ENCODE measurements around the gene OR5K3.
"Not testable (repeated sequence)": the region's sequence is repeated elsewhere in the genome, so short reads cannot be mapped to it uniquely, and the experiment has no call there.

Gene OR5K3, protein sequence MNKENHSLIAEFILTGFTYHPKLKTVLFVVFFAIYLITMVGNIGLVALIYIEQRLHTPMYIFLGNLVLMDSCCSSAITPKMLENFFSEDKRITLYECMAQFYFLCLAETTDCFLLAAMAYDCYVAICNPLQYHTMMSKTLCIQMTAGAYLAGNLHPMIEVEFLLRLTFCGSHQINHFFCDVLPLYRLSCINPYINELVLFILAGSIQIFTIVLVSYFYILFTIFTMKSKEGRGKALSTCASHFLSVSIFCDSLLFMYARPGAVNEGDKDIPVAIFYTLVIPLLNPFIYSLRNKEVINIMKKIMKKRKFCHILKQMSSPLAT

DNA sequence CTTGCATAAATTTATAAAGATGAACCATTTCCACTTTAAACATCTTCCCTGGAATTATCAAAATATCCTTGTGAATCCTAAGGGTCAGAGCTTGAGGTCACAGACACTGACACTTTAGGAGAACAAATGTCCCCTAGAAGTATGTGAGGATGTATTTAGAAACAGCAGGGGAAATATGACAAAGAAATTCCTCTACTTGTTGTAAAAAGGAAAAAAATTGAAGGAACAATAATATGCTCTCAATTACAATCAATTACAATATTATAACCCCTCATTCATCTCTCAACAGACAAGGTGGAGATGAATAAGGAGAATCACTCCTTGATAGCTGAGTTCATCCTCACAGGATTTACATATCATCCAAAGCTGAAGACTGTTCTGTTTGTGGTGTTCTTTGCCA lies at the start of gene OR5K3:
OR5K3 (plus strand) TSS at position 301 of the 400 bp plus-strand sequence; CDS start at position 301, 0 bp downstream.
- DNase-seq, result no peak

GRCh38 chr3:98341758-98342157 lies 48.7 kb upstream of the OR5K3 start:
- no peak for DNase-seq

DNA sequence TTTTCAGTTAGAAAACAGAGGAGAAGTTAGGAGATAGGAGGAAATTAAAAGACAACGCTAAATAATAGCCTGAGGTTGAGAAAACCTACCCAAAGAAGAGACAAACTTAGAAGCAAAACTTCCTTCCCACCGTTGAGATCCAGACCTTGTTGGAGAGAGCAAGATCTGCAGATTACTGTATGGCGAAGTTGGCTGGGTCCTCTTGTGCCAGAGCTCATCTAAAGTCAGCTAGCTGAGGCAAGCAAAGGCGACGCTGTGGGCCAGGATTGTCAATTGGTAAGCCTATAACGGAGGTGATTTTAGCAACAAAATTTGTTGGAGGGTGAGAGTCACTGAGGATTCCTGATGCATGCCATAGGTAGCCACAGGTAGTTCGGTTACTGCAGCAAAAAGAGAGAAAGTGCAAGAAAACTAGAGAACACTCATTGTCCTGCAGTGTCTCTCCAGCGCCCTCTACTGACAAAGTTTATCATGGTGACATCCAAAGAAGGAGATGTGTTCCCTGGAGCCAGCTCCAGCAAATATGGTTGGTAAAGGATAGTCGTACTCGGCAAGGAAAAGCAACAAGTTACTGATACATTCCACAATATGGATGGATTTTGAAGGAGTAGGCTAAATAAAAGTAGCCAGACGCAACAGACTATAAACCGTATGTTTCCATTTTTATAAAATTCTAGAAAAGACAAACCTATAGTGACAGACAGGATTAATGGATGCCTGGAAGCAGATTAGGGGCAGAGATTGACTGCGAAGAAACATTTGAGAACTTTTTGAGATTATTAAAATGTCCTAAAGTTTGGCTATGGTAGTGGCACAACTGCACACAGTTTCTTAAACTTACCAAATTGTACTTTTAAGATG lies 46.6 kb upstream of the OR5K3 start:
- DNase-seq, result no peak

DNA sequence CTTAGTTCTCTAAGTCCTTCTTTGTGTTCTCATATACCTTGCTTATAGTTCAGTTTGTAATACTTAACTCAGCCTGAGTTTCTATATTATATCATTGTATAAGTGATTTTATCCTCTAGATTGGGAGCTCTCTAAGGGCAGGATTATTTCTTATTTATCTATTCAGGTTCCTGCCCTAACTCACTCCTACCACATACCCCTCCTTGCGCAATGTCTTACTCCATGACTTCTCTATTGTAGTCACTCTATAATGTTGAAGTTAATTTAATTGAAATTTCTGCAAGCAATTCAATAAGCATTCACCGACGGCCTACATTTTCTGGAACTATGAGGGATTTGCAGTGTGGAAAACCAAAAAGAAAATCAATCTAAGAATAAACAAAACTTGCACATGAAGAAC lies 40.4 kb upstream of the OR5K3 start:
- DNase-seq, result no peak

- no peak for DNase-seq
Measured at GRCh38 chr3:98353554-98353953, 36.9 kb upstream of the OR5K3 start, which contains the start of gene OR5K4. Gene OR5K4, plus strand, starts transcription at chr3:98353854. Its CDS starts 0 bp downstream, at chr3:98353854.

- no peak for DNase-seq
Measured at GRCh38 chr3:98359250-98359649, 31.2 kb upstream of the OR5K3 start.

GRCh38 chr3:98359993-98360675 lies 30.3 kb upstream of the OR5K3 start:
- no peak for DNase-seq

DNA sequence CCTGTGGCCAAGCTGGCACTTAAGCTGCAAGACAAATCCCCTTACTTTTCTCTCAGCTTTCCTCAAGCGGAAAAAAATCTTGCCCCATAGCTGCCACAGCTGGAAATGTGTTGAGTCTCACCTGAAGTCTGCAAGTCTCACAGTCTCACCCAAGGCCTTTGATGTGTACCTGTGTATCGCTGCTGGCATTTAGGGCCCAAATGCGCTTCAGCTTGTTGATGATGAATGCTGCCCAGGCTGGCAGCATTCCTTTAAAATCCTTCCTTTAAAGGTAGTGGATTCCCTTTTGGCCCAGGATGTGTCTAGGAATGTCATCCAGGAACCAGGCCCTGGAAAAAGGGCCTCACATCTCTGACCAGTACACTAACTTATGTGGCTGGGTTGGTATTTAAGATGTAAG lies 29.8 kb upstream of the OR5K3 start:
- DNase-seq, result no peak

DNA sequence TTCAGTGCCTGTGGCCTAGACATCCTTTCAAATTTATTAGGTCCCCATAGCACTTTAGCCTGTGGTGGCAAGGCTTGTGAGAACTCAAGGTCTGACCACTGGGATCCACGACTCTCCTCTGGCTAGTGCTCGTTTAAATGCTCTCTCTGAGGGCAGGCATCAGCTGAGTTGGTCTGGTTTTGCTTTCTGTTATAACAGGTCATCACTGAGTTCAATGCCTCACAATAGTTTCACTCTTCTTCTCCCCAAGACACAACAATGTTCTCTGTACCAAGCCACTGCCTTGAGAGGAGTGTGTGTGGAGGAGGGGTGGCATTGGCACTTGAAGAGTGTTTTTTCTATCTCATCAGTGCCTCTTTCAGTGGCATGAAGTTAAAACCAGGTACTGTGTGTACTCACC lies 29.2 kb upstream of the OR5K3 start:
- DNase-seq, result no peak

DNA sequence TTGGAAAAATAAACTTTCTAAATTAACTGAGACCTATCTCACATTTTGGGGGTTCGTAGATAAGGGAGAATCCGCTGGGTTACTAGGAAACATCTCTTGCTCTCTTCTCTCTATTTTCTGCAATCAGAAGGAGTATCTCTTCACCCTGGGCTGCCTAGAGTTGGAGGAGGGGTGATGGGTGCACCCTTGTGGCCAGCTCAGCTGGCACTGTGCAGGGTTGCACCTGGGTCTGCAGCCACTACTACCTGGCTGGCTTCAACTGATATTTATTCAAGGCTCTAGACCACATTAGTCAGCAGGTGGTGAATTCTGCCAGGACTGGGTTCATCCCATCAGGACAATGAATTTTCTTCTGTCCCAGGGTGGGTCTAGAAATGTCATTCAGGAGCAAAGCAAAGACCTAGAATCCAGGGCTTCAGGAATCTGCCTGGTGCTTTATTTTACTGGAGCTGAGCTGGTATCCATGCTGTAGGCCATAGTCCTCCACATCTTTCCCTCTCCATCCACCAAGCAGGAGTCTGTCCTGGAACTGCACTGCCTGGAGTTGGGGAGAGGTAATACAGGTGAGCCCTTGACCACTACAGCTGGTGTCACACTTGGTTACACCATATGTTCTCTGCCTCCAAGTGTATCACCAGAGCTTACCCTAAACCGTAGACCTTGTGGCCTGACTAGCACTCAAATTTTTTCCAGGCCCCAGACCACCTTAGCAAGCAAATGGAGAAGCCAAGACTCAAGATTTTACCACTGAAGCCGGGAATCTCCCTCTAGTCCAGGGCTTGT lies 22.8 kb upstream of the OR5K3 start:
- DNase-seq, result no peak

DNA sequence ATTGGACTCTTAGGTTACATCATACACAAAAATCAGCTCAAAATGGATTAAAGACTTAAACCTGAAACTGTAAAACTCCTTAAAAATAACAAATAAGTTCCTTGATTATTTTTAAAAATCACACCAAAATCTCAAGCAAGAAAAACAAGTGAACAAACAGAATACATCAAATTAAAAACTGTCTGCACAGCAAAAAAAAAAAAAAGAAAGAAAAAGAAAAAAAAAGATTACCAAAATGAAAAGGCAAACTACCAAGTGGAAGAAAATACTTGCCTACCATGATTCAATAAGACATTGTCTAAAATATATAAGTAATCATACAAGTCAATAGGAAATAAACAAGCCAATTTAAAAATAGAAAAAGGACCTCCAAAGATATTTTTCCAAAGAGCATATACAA lies 19.3 kb upstream of the OR5K3 start:
- DNase-seq, result no peak

DNA sequence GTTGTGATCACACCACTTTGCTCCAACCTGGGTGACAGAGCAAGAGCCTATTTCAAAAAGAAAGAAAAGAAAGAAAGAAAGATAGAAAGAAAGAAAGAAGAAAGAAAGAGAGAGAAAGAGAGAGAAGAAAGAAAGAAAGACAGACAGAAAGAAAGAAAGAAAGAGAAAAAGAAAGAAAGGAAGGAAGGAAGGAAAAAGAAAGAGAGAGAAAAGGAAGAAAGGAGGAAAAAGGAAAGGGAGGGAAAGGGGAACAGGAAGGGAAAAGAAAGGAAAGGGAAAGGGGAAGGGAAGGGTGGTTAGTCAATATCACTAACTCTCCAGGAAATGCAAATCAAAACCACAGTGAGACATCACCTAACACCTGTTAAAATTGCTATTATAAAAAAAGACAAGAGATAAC lies 18.6 kb upstream of the OR5K3 start:
- DNase-seq, result no peak

- no peak for DNase-seq
Measured at GRCh38 chr3:98372445-98372844, 18.0 kb upstream of the OR5K3 start.

GRCh38 chr3:98376631-98377030 lies 13.8 kb upstream of the OR5K3 start:
- no peak for DNase-seq

DNA sequence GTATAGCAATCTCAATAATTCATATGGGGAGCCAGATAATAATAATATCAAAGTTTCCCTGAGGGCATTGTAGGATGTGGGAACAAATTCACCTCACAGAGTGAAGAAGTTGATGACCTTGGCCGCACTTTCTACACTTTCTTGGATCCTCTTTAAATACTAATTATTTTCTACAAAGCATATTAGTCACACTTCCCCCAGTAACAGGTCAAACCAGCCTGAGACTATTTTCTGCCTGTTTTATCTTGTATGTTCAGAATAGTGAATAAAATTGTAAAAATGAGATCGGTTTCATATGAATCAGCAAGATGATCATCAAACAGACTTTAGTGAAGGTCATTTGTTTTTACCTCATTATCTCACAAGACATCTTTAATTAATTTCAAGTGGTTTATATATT lies 2.3 kb upstream of the OR5K3 start:
- DNase-seq, result no peak

- DNase-seq, result no peak
Measured at GRCh38 chr3:98395101-98395500, 4.6 kb downstream of the OR5K3 start.

GRCh38 chr3:98396482-98396881 lies 6.0 kb downstream of the OR5K3 start:
- DNase-seq, result not testable (repeated sequence)

DNA sequence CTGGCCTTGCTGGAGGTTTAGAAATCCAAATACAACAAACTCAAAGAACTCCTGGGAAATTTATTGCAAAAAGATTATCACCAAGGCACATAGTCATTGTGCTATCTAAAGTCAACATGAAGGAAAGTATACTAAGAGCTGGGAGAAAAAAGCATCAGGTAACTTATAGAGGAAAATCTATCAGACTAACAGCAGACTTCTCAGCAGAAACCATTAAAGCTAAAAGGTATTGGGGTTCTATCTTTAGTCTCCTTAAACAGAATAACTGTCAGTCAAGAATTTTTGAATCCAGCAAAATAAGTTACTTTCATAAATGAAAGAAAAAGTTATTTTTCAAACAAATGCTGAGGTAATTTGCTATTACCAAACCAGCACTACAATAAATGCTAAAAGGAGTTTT lies 8.0 kb downstream of the OR5K3 start:
- DNase-seq, result no peak

DNA sequence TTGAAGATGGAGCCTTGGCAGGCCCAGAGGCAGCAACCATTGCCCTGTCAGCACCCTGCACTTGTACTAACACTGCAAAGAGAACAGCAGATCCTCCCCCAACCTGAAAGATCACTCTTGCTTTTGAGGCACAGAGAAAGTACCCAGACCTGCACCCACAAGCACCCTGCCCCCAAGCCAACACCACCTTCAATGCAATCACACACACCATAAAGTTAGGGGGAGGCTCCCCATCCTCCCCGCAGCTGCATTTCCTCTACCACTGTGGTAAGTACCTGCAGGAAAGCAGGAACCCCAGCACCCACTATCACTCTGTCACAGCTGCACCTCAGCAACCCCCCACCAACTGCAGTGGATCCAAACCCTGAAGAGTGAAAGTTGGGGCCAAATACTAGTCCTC lies 12.0 kb downstream of the OR5K3 start:
- no peak for DNase-seq

DNA sequence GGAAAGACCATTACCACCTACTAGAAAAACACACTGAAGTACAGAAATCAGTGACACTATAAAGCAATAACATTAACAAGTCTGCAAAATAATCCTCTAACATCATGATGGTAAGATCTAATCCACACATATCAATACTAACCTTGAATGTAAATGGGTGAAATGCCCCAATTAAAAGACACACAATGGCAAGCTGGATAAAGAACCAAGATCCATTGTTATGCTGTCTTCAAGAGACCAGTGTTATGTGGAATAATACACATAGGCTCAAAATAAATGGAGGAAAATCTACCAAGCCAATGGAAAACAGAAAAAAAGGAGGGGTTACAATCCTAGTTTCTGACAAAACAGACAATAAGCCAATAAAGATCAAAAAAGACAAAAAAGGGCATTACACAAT lies 13.5 kb downstream of the OR5K3 start:
- DNase-seq, result no peak

DNA sequence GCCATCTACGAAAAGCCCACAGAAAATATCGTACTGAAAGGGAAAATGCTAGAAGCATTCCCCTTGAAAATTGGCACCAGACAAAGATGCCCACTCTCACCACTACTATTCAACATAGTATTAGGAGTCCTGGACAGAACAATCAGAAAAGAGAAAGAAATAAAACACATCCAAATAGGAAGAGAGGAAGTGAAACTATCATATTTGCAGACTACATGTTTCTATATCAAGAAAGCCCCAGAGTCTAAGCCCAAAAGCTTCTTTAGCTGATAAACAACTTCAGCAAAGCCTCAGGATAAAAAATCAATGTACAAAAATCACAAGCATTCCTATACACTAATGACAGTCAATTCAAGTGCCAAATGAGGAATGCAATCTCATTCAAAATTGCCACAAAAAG lies 15.6 kb downstream of the OR5K3 start:
- no peak for DNase-seq

GRCh38 chr3:98432575-98432974 lies 42.1 kb downstream of the OR5K3 start:
- DNase-seq, result no peak

DNA sequence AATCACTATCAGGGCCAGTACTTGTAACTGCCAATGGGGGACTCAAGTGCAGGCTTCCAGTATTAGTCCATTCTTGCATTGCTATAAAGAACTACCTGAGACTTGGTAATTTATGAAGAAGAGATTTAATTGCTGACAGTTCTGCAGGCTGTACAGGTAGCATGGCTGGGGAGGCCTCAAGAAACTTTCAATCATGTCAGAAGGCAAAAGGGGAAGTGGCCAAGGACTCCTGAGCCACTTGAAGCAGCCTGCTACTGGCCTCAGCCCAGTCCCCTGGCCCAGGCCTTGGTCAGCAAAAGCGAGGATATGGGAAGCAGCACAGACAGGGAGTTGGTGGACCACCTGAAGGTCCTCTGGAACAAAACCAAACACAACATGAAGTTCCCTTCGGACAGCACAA lies 43.3 kb downstream of the OR5K3 start:
- no peak for DNase-seq

Data from CD4-positive, alpha-beta T cell treated with Interleukin-15 for 1 hour (primary cell).